HUDEP-2 (cell line): ENCODE data around the gene PPP1R1C.
"Not testable (repeated sequence)": the region's sequence is repeated elsewhere in the genome, so short reads cannot be mapped to it uniquely, and the experiment has no call there.

ENCODE experiments used
- DNase-seq, 76 experiments: peaks; one replicate each; lab custom pipeline; 2025; ENCODE audit not compliant: unreplicated experiment in 76 of 76; lab: John Stamatoyannopoulos, UW

The PPP1R1C gene

GRCh38 chr2:182006595-182007341, 21.1 kb downstream of the PPP1R1C start:
- no peak for DNase-seq

- no peak for DNase-seq
Measured at GRCh38 chr2:182014284-182014683, 28.6 kb downstream of the PPP1R1C start.

DNA sequence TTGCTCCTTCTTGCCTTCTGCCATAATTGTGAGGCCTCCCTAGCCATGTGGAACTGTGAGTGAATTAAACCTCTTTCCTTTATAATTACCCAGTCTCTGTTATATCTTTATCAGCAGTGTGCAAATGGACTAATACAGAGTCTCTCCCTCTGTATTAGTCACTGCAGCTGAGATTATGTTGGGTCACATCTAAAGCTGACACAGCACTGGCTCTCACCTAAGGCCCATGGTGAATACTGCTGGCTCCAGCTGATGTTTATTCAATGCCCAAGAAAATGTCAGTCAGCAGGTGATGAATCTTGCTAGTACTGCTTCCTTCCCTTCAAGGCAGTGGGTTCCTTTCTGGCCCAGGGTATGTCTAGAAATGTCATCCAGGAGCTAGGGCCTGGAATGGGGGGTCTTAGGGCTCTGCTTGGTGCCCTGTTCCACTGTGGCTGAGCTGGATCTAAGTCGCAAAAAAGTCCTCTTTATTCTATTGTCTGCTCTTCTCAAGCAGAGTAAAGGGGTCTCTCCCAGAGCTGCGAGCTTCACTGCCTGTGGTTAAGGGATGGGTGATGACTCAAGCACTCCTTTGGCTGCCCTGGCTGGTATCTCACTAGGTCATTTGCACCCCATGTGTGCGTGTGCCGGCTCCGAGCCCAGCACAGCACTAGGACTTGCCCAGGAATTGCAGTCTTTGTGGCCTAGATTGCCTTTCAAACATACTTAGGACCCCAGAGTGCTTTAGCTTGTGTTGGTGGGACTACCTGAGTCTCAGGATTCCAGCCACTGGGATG, 29.9 kb downstream of the PPP1R1C start:
- no peak for DNase-seq

GRCh38 chr2:182018218-182018617, 32.6 kb downstream of the PPP1R1C start:
- DNase-seq, result no peak

- no peak for DNase-seq
Measured at GRCh38 chr2:182019731-182020130, 34.1 kb downstream of the PPP1R1C start.

DNA sequence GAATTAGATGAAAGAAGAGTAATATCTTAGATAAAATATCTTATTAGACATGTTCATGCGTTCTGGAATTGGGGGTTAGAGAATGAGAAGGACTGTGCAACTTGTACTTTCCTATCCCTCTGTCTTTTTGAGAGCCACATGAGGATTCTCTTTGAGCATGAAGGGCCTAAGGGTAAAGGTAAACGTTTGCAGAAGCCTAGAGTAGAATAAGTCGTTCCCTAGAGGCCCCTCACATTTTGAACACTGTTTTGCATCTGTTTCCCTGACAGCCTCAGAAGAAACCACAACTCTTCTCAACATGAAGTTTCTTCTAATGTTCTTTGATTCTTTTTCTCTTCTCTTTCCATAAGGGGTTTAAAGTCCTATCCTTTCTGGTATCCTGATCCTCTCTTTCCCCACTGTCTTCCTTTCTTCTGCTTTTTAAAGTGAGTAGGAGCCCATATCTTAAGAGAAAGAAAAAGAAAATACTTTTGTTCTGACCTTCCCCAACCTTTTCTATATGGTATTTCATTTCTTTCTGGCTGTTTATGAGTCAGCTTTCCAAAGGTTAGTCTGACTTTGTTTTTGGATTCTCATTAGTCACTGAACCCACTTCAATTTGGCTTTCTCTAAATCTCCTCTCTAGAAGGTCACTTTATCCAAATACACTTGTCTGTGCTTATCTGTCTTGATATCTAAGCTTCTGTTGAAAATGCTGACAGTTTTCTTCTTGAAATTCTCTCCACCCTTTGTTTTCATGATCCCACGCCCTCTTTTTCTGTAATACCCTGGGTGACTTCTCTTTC, 34.8 kb downstream of the PPP1R1C start:
- no peak for DNase-seq

GRCh38 chr2:182023235-182023634, 37.6 kb downstream of the PPP1R1C start:
- no peak for DNase-seq

- not testable (repeated sequence) for DNase-seq
Measured at GRCh38 chr2:182030875-182031274, 45.2 kb downstream of the PPP1R1C start.

GRCh38 chr2:182031956-182032355, 46.3 kb downstream of the PPP1R1C start:
- no peak for DNase-seq

- DNase-seq, result no peak
Measured at GRCh38 chr2:182033449-182033848, 47.8 kb downstream of the PPP1R1C start.

DNA sequence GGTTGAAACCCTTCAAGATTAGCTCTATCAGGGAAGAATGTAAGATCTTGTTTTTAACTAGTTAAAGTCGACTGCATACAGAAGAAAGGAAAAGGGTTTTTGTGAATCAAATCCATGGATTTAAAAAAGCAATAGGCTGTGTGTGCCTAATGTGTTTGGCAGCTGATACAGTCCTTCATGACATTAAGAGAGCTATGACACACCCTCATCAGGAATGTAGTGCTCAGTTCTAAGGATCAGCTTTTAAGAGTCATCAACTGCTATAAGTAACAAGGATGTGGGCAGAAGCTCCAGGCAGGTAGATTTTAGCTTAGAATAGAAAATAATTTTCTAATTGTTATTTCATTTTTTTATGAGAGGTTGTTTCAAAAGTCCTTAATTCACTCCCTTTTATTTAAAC, 52.9 kb downstream of the PPP1R1C start:
- no peak for DNase-seq

DNA sequence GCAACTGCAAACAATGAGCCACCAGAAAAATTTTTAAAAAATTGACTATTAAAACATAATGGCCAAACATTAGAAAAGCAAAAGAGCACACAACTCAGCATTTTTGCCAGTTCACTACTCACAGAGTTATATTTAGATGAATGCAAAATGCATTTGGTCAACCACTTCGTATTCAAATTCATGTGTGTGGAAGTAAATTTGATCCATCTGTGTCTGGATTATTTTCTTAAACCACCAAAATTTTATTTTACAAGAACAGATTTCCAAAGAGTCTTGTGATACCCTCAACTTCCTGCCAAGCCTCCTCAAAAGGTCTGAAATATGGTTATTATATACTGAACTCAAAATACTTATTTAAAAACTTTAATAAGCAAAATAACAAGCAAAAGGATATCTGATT, 57.4 kb downstream of the PPP1R1C start:
- DNase-seq, result no peak

- no peak for DNase-seq
Measured at GRCh38 chr2:182043861-182044260, 58.2 kb downstream of the PPP1R1C start.

GRCh38 chr2:182047544-182047943, 61.9 kb downstream of the PPP1R1C start:
- no peak for DNase-seq

GRCh38 chr2:182048088-182048487, 62.4 kb downstream of the PPP1R1C start:
- DNase-seq, result no peak

- no peak for DNase-seq
Measured at GRCh38 chr2:182048621-182049020, 63.0 kb downstream of the PPP1R1C start.

GRCh38 chr2:182049372-182050148, 63.9 kb downstream of the PPP1R1C start:
- no peak for DNase-seq

DNA sequence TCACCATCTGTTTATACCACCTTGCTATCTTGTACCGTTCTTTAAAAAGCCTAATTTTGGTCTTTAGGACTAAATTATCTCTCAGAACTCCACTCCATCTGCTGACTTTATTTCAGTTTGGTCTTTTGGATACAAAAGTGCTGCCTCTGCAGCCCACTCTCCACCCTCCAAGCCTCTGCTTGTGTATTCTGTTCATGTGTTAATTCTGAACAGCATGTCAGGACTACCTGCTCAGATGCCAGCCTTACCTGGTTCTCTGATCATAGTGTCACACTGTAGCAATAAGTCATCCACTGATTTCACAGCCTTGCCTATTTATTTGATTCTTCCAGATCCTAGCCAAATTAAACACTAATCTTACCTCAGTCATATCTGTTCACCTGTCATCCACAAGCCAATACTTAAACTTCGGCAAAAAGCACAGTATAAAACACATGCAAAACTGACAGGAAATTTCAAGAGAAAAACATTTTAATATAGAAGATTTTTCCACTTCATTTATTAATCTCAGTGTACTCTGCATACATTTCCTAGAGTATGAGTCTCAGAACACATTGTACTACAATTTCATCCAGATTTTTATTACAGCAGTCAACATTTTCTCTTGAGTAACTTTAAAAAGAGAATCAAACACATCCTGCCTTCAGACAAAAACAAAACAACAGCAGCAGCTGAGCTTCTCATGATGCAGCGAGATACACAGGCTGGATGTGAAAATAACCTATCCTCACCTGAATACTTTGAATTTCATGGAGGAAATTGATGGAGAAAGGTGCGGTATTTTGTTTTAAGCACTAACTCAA, 64.9 kb downstream of the PPP1R1C start:
- no peak for DNase-seq

DNA sequence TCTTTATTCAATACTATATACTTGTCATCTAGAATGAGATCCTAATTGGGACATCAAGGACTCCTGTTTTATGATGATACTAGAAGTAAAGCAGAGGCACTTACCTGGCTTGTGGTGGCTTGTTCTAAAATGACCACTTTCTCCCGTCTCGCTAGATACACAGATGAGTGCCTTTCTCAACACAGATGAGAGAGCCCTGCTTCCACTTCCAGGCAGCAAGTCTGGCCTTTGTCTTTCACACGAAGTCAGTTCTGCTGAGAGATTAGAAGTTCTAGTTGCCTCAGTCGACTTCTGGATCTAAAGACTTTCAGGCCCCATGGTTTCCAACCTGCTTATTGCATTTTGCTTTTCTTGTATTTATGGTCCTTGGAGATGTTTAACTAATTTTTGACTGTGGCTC, 70.3 kb downstream of the PPP1R1C start:
- no peak for DNase-seq

- DNase-seq, result no peak
Measured at GRCh38 chr2:182057002-182057401, 71.3 kb downstream of the PPP1R1C start.
